COLO829 (cell line): ENCODE results near the gene SYT11.
"Not testable (repeated sequence)": the region's sequence is repeated elsewhere in the genome, so short reads cannot be mapped to it uniquely, and the experiment has no call there.

Experiments
- DNase-seq: peaks from one replicate; pipeline ENCODE4 v3.0.0; 2012; ENCODE audit warnings: low spot score

The SYT11 gene

GRCh38 chr1:155860970-155861510 lies 1.7 kb downstream of the SYT11 start:
- DNase-seq = peak; percentile 80

GRCh38 chr1:155861896-155862295 lies 2.5 kb downstream of the SYT11 start:
- no peak for DNase-seq

GRCh38 chr1:155864393-155864792 lies 5.0 kb downstream of the SYT11 start:
- no peak for DNase-seq

GRCh38 chr1:155867766-155868165 lies 8.4 kb downstream of the SYT11 start:
- no peak for DNase-seq

GRCh38 chr1:155871390-155871789 lies 12.0 kb downstream of the SYT11 start:
- DNase-seq = no peak

- DNase-seq = no peak
Measured at GRCh38 chr1:155872527-155872926, 13.2 kb downstream of the SYT11 start.

GRCh38 chr1:155873860-155874259 lies 14.5 kb downstream of the SYT11 start:
- no peak for DNase-seq

GRCh38 chr1:155877945-155878344 lies 18.6 kb downstream of the SYT11 start:
- no peak for DNase-seq

GRCh38 chr1:155880251-155880650 lies 20.9 kb downstream of the SYT11 start:
- no peak for DNase-seq

GRCh38 chr1:155880950-155881349 lies 21.6 kb downstream of the SYT11 start:
- DNase-seq = no peak

GRCh38 chr1:155882235-155882634 lies 22.9 kb downstream of the SYT11 start:
- DNase-seq = no peak

GRCh38 chr1:155882766-155883165 lies 23.4 kb downstream of the SYT11 start:
- no peak for DNase-seq

GRCh38 chr1:155884031-155884960 lies 24.9 kb downstream of the SYT11 start:
- peak; percentile 98 for DNase-seq

- no peak for DNase-seq
Measured at GRCh38 chr1:155884982-155885381, 25.6 kb downstream of the SYT11 start.

- DNase-seq = no peak
Measured at GRCh38 chr1:155888481-155888880, 29.1 kb downstream of the SYT11 start.

GRCh38 chr1:155889566-155889965 lies 30.2 kb downstream of the SYT11 start:
- no peak for DNase-seq

- no peak for DNase-seq
Measured at GRCh38 chr1:155890251-155890650, 30.9 kb downstream of the SYT11 start.

- no peak for DNase-seq
Measured at GRCh38 chr1:155892796-155893195, 33.4 kb downstream of the SYT11 start.

- DNase-seq = peak; percentile 84
Measured at GRCh38 chr1:155893389-155894142, 34.2 kb downstream of the SYT11 start.

GRCh38 chr1:155895617-155896016 lies 36.2 kb downstream of the SYT11 start:
- DNase-seq = not testable (repeated sequence)

GRCh38 chr1:155896476-155896875 lies 37.1 kb downstream of the SYT11 start:
- not testable (repeated sequence) for DNase-seq

GRCh38 chr1:155897746-155898145 lies 38.4 kb downstream of the SYT11 start:
- DNase-seq = no peak

- DNase-seq = no peak
Measured at GRCh38 chr1:155898888-155899287, 39.5 kb downstream of the SYT11 start.
